HepG2 (cell line): ENCODE data around the gene CTSV. TPM values are rescaled to one million over a fixed set of nuclear protein-coding genes. Genes with fewer than 3 reads are reported as not detected.

Experiments used
- ASH2L ChIP-seq: fragments of 300-600, 200-600 bp; sonication (generic); IDR thresholded peaks from 2 replicates; pipeline ENCODE4 v1.7.0; 2017; ENCODE audit warnings: low read depth, mild to moderate bottlenecking, moderate library complexity, mixed read lengths, low read length; ENCODE audit not compliant: insufficient read length
- DR1 ChIP-seq: sonication (generic); formaldehyde crosslinking; IDR thresholded peaks from 2 replicates; pipeline ENCODE4 v1.8.0; 2021; ENCODE audit warnings: mild to moderate bottlenecking, missing genetic modification reagents, inconsistent platforms
- FIP1L1 ChIP-seq: fragments of 200-400 bp; formaldehyde crosslinking; IDR thresholded peaks from 2 replicates; pipeline ENCODE4 v1.6.1; 2018; ENCODE audit warnings: low read depth, mild to moderate bottlenecking, low read length, moderate library complexity, borderline replicate concordance; ENCODE audit not compliant: insufficient read depth
- GABPB1 ChIP-seq: IDR thresholded peaks from 2 replicates; pipeline ENCODE4 v1.6.1; 2016; ENCODE audit warnings: mild to moderate bottlenecking, missing genetic modification reagents, moderate library complexity, missing compliant biosample characterization
- HOXA7 ChIP-seq: sonication (generic); formaldehyde crosslinking; IDR thresholded peaks from 2 replicates; pipeline ENCODE4 v1.8.1; 2022; ENCODE audit warnings: mild to moderate bottlenecking, missing genetic modification reagents, moderate library complexity
- ISX ChIP-seq: sonication (generic); formaldehyde crosslinking; conservative IDR thresholded peaks from 2 replicates; pipeline ENCODE4 v1.5.0; 2020; ENCODE audit warnings: missing genetic modification reagents
- JUN ChIP-seq: sonication (generic); formaldehyde crosslinking; IDR thresholded peaks from 2 replicates; pipeline ENCODE4 v1.4.0; 2020; ENCODE audit warnings: mild to moderate bottlenecking, missing genetic modification reagents
- KLF6 ChIP-seq: IDR thresholded peaks from 2 replicates; pipeline ENCODE4 v1.8.0; 2016; ENCODE audit warnings: missing biosample characterization, missing genetic modification reagents
- KMT2B ChIP-seq: IDR thresholded peaks from 2 replicates; pipeline ENCODE4 v1.6.1; 2016; ENCODE audit warnings: missing genetic modification reagents, missing compliant biosample characterization
- POLR2A ChIP-seq, 2 experiments: IDR thresholded peaks; 2 replicates each; pipeline ENCODE4 v1.6.1; 2011; ENCODE audit warnings: low read depth in 2 of 2, low read length in 2 of 2, mild to moderate bottlenecking in 1 of 2, moderate library complexity in 1 of 2; ENCODE audit not compliant: insufficient read depth in 1 of 2
- SOX6 ChIP-seq, 2 experiments: fragments of 450-650 bp in 1 of 2; sonication (generic) in 1 of 2; formaldehyde crosslinking in 1 of 2; IDR thresholded peaks; 2 replicates each; pipeline versions ENCODE4 v1.4.0 to v1.6.1; 2017 to 2020; ENCODE audit warnings: antibody characterized with exemption in 1 of 2, mild to moderate bottlenecking in 1 of 2, missing genetic modification reagents in 1 of 2
- SP140L ChIP-seq: sonication (generic); formaldehyde crosslinking; IDR thresholded peaks from 2 replicates; pipeline ENCODE4 v1.4.0; 2020; ENCODE audit warnings: missing genetic modification reagents, borderline replicate concordance
- ZNF44 ChIP-seq: sonication (generic); formaldehyde crosslinking; IDR thresholded peaks from 2 replicates; pipeline ENCODE4 v1.5.1; 2020; ENCODE audit warnings: mild to moderate bottlenecking, missing genetic modification reagents
- ZNF598 ChIP-seq: sonication (generic); formaldehyde crosslinking; IDR thresholded peaks from 2 replicates; pipeline ENCODE4 v1.5.1; 2020; ENCODE audit warnings: mild to moderate bottlenecking, missing genetic modification reagents, borderline replicate concordance
- ZNF709 ChIP-seq: sonication (generic); formaldehyde crosslinking; IDR thresholded peaks from 2 replicates; pipeline ENCODE4 v1.5.0; 2020; ENCODE audit warnings: mild to moderate bottlenecking, missing genetic modification reagents
- ZNF878 ChIP-seq: sonication (generic); formaldehyde crosslinking; IDR thresholded peaks from 2 replicates; pipeline ENCODE4 v1.8.1; 2023; ENCODE audit warnings: mild to moderate bottlenecking, missing genetic modification reagents, moderate library complexity
- ZNF891 ChIP-seq: sonication (generic); formaldehyde crosslinking; IDR thresholded peaks from 2 replicates; pipeline ENCODE4 v1.5.0; 2020; ENCODE audit warnings: mild to moderate bottlenecking, missing genetic modification reagents
- ZSCAN20 ChIP-seq: sonication (generic); formaldehyde crosslinking; IDR thresholded peaks from 2 replicates; pipeline ENCODE4 v1.4.0; 2020; ENCODE audit warnings: missing genetic modification reagents, mild to moderate bottlenecking, borderline replicate concordance
- polyA plus RNA-seq, 8 experiments: library from polyadenylated mRNA; depleted of rRNA in 3 of 8; stranded (reverse) in 7 of 8; unstranded in 1 of 8; fragments of >200 nt; fragmentation: Illumina TruSeq in 4 of 8; extraction: Trizol in 4 of 8; gene quantifications; 2 replicates each; pipeline versions ENCODE4 v1.2.1 to v1.2.3, GENCODE V29; 2011 to 2016; ENCODE audit warnings: low read depth in 4 of 8, missing spikeins in 1 of 8, mixed read lengths in 1 of 8; ENCODE audit not compliant: insufficient read depth in 1 of 8
- total RNA-seq, 5 experiments: library from RNA; depleted of rRNA; stranded (reverse); fragments of >200 nt; fragmentation: Illumina TruSeq; extraction: Trizol; gene quantifications; 2 replicates each; pipeline ENCODE4 v1.2.3, GENCODE V29; 2016; ENCODE audit warnings: low read depth in 1 of 5
- TF ChIP-seq, protein P1 (sequence below): sonication (generic); formaldehyde crosslinking; IDR thresholded peaks from 2 replicates; pipeline ENCODE4 v1.8.1; 2023; ENCODE audit warnings: mild to moderate bottlenecking, moderate library complexity, missing genetic modification reagents
- TF ChIP-seq, protein P2 (sequence below), 2 experiments: sonication (generic) in 1 of 2; formaldehyde crosslinking in 1 of 2; IDR thresholded peaks; 2 replicates each; pipeline versions ENCODE4 v1.4.0 to v1.6.1; 2018 to 2020; ENCODE audit warnings: missing genetic modification reagents in 2 of 2, borderline replicate concordance in 1 of 2, low read depth in 1 of 2, mild to moderate bottlenecking in 1 of 2, missing biosample characterization in 1 of 2
- TF ChIP-seq, protein P3 (sequence below): sonication (generic); formaldehyde crosslinking; IDR thresholded peaks from 2 replicates; pipeline ENCODE4 v1.5.0; 2020; ENCODE audit warnings: missing genetic modification reagents, mild to moderate bottlenecking, borderline replicate concordance
- TF ChIP-seq, protein P4 (sequence below): sonication (generic); formaldehyde crosslinking; IDR thresholded peaks from 2 replicates; pipeline ENCODE4 v1.9.0; 2021; ENCODE audit warnings: missing genetic modification reagents, mild to moderate bottlenecking, borderline replicate concordance

CTSV gene
- total and polyA plus RNA-seq, 2 of the 13 experiments (the other 11 are each of a cell fraction or from before 2014, with no cell fraction given), result 10.6 to 12.6 TPM

DNA sequence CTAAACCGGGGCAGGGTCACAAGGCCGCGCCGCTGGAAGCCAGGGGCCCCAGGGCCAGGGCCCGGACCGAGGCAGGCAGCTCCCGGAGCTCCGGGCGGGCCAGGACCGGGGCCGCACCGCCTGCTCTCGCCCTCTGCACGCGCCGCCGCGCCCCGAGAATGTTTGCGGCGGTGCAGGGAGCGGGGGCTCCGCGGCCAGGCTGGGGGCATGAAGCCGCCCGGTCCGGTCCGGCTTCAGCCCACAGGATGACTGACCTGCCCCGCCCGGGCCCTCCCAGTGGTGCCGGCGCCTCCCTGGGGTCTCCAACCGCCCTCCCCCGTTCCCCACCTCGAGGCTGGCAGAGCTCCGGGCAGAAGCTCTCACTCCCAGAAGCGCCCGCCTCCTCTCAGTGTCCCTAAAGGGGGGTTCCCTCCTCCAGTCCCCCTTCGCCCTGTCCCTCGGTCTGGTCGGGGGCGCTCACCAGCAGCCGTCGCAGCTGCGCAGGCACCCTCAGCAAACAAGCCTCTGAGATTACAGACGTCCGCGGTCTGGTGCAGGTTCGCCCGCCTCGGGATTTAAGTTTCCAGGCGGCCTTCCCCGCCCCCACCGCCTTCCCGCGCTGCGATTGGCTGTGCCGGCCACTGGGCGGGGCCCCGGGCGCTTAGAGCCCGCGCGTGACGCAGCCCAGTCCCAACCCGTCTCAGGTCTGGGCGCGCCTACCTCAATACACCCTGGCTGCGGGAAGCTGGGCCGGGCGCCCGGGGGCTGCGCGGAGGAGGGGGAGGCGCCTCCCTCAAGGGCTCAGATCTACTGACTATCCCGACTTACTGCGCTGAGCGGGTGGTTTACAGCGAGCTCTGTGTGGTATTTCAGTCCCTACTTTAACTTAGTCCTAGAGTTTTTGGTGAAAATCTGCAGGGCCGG is at the start of gene CTSV (continued):
- TF ChIP-seq KMT2B (CRISPR knock-in tag), result peak; percentile 45; the same call in 1 of the 2 replicates
- 0 out of 2 replicates have a peak, but pooled peaks have one; percentile 37 for TF ChIP-seq JUN
- TF ChIP-seq SOX6 (IDR thresholded peaks at IDR 0.05), result no peak
- peak; percentile 35; the same call in 1 of the 2 replicates for TF ChIP-seq SOX6 (CRISPR knock-in tag; IDR thresholded peaks at IDR 0.05)
- TF ChIP-seq, protein P1, sequence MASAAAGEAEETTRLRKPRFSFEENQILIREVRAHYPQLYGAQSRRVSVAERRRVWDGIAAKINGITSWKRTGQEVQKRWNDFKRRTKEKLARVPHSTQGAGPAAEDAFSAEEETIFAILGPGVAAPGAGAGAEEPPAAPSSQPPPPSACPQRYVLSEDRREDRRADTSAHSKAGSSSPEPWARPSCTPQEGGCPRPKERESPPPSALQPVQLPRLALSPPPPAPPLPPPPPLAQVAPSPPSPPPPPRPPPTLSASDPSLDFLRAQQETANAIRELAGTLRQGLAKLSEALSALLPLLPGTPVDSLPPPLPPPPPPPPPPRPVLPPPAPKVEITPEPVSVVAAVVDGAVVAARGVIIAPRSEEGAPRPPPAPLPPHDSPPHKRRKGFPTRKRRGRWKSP, result peak; percentile 81
- no peak for TF ChIP-seq ZNF44 (CRISPR knock-in tag)
- TF ChIP-seq, protein P2, sequence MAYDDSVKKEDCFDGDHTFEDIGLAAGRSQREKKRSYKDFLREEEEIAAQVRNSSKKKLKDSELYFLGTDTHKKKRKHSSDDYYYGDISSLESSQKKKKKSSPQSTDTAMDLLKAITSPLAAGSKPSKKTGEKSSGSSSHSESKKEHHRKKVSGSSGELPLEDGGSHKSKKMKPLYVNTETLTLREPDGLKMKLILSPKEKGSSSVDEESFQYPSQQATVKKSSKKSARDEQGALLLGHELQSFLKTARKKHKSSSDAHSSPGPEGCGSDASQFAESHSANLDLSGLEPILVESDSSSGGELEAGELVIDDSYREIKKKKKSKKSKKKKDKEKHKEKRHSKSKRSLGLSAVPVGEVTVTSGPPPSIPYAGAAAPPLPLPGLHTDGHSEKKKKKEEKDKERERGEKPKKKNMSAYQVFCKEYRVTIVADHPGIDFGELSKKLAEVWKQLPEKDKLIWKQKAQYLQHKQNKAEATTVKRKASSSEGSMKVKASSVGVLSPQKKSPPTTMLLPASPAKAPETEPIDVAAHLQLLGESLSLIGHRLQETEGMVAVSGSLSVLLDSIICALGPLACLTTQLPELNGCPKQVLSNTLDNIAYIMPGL (CRISPR knock-in tag; IDR thresholded peaks at IDR 0.05; ENCODE audit: borderline replicate concordance in 1 of 2, low read depth in 1 of 2), result 0 out of 4 replicates have a peak, but pooled peaks of 1 of the 2 experiments have one; percentile 35
- TF ChIP-seq KLF6 (CRISPR knock-in tag), result no peak
- 0 out of 2 replicates have a peak, but pooled peaks have one; percentile 33 for TF ChIP-seq ZNF709 (CRISPR knock-in tag)
- TF ChIP-seq GABPB1 (CRISPR knock-in tag), result peak; percentile 62; the same call in 1 of the 2 replicates
- 0 out of 2 replicates have a peak, but pooled peaks have one; percentile 54 for TF ChIP-seq DR1
- no peak for TF ChIP-seq FIP1L1
- no peak; the same call in 1 of the 2 replicates for TF ChIP-seq ZSCAN20 (CRISPR knock-in tag)
- TF ChIP-seq POLR2A (IDR thresholded peaks at IDR 0.05; ENCODE audit: insufficient read depth in 1 of 2, low read depth in 2 of 2, low read length in 2 of 2), result peak; percentile 27 to 64; a peak in 3 of 4 replicates
- no peak for TF ChIP-seq ZNF891 (CRISPR knock-in tag)
- TF ChIP-seq, protein P3, sequence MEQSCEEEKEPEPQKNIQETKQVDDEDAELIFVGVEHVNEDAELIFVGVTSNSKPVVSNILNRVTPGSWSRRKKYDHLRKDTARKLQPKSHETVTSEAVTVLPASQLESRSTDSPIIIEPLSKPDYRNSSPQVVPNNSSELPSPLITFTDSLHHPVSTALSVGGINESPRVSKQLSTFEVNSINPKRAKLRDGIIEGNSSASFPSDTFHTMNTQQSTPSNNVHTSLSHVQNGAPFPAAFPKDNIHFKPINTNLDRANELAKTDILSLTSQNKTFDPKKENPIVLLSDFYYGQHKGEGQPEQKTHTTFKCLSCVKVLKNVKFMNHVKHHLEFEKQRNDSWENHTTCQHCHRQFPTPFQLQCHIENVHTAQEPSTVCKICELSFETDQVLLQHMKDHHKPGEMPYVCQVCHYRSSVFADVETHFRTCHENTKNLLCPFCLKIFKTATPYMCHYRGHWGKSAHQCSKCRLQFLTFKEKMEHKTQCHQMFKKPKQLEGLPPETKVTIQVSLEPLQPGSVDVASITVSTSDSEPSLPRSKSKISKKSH (CRISPR knock-in tag), result peak; percentile 67; the same call in 1 of the 2 replicates
- no peak for TF ChIP-seq ZNF598 (CRISPR knock-in tag)
- TF ChIP-seq ASH2L, result no peak
- TF ChIP-seq ISX, result no peak
- TF ChIP-seq HOXA7 (CRISPR knock-in tag), result no peak
- TF ChIP-seq, protein P4, sequence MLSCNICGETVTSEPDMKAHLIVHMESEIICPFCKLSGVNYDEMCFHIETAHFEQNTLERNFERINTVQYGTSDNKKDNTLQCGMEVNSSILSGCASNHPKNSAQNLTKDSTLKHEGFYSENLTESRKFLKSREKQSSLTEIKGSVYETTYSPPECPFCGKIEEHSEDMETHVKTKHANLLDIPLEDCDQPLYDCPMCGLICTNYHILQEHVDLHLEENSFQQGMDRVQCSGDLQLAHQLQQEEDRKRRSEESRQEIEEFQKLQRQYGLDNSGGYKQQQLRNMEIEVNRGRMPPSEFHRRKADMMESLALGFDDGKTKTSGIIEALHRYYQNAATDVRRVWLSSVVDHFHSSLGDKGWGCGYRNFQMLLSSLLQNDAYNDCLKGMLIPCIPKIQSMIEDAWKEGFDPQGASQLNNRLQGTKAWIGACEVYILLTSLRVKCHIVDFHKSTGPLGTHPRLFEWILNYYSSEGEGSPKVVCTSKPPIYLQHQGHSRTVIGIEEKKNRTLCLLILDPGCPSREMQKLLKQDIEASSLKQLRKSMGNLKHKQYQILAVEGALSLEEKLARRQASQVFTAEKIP (CRISPR knock-in tag), result no peak
- TF ChIP-seq ZNF878 (CRISPR knock-in tag), result peak; percentile 65; the same call in 1 of the 2 replicates
- TF ChIP-seq SP140L (CRISPR knock-in tag), result no peak
